GM12878 (cell line): Measurements from ENCODE around the gene FERMT1. TPM values are rescaled to one million over a fixed set of nuclear protein-coding genes. Genes with fewer than 3 reads are reported as not detected.
A peak's percentile ranks its signal among the peaks of the same experiment; 100 is the strongest.

ENCODE experiments used
- ATAC-seq: fragments of 200-7000 bp; cut with Tn5 transposase; 3 replicates; pipeline ENCODE4 v1.9.1; 2020; ENCODE audit warnings: mild to moderate bottlenecking, moderate library complexity
- BruUV-seq: library from RNA; stranded (reverse); fragments of 400-500 nt; replicated peaks from 2 replicates; lab custom pipeline; 2021; lab: Mats Ljungman, UMichigan
- CTCF ChIA-PET: fragments of 300-600 bp; sonication (Branson Sonifier 250); formaldehyde crosslinking; extraction: SDS; loops from one replicate; lab custom pipeline; 2021; ENCODE audit warnings: inconsistent platforms; lab: Yijun Ruan, JAX
- POLR2A ChIA-PET: fragments of 350-600 bp; formaldehyde crosslinking; extraction: SDS; loops from one replicate; lab custom pipeline; 2021; ENCODE audit warnings: inconsistent platforms; lab: Charles Lee
- RAD21 ChIA-PET: fragments of 300-600 bp; sonication (Branson Sonifier 250); formaldehyde crosslinking; loops from one replicate; lab custom pipeline; 2023; ENCODE audit warnings: antibody characterized with exemption; ENCODE audit not compliant: unreplicated experiment; lab: Charles Lee
- SMC1A ChIA-PET: fragments of 300-600 bp; sonication (Branson Sonifier 250); formaldehyde crosslinking; loops from one replicate; lab custom pipeline; 2023; ENCODE audit not compliant: unreplicated experiment, uncharacterized antibody; lab: Charles Lee
- DNase-seq: peaks from one replicate; pipeline ENCODE4 v3.0.0-alpha.2; 2011; ENCODE audit warnings: low read depth, low spot score
- FAIRE-seq: peaks from 3 replicates; lab custom pipeline; 2011; peaks lifted over from hg19 to GRCh38; lab: Jason Lieb, UNC
- H2AFZ ChIP-seq: 2 replicates; pipeline ENCODE4 v1.6.0; 2011; ENCODE audit warnings: low read depth, low read length, control low read depth; ENCODE audit not compliant: control insufficient read depth
- H3K27ac ChIP-seq: 2 replicates; pipeline ENCODE4 v1.5.1; 2011; ENCODE audit warnings: control low read depth; ENCODE audit not compliant: control insufficient read depth, insufficient read depth
- H3K27me3 ChIP-seq, 2 experiments: replicated peaks in 1 of 2; 2 replicates each; pipeline versions ENCODE4 v1.6.0 to v1.6.1; 2011; ENCODE audit warnings: low read length in 1 of 2; ENCODE audit not compliant: control insufficient read depth in 2 of 2, insufficient read depth in 2 of 2
- H3K36me3 ChIP-seq, 2 experiments: 2 replicates each; pipeline ENCODE4 v1.5.1; 2011; ENCODE audit warnings: low read length in 1 of 2; ENCODE audit not compliant: control insufficient read depth in 2 of 2, insufficient read depth in 2 of 2
- H3K4me1 ChIP-seq: 2 replicates; pipeline ENCODE4 v1.6.1; 2011; ENCODE audit warnings: mild to moderate bottlenecking, low read length, moderate library complexity, mixed read lengths; ENCODE audit not compliant: control insufficient read depth, insufficient read depth
- H3K4me2 ChIP-seq: 2 replicates; pipeline ENCODE4 v1.6.0; 2011; ENCODE audit warnings: control low read depth; ENCODE audit not compliant: control insufficient read depth, insufficient read depth
- H3K4me3 ChIP-seq: fragments of 200-600 bp; sonication (generic); 2 replicates; pipeline ENCODE4 v1.5.1; 2016
- H3K79me2 ChIP-seq: 2 replicates; pipeline ENCODE4 v1.6.0; 2011; ENCODE audit warnings: low read length; ENCODE audit not compliant: control insufficient read depth, insufficient read depth
- H3K9ac ChIP-seq: 2 replicates; pipeline ENCODE4 v1.8.0; 2011; ENCODE audit warnings: low read length, control low read depth, mixed read lengths; ENCODE audit not compliant: control insufficient read depth, insufficient read depth
- H3K9me3 ChIP-seq: replicated peaks from 3 replicates; pipeline ENCODE4 v1.5.1; 2011; ENCODE audit warnings: mild to moderate bottlenecking, low read length; ENCODE audit not compliant: control insufficient read depth, insufficient read depth
- H4K20me1 ChIP-seq: 2 replicates; pipeline ENCODE4 v1.6.0; 2011; ENCODE audit not compliant: control insufficient read depth, insufficient read depth
- BACH1 ChIP-seq: fragments of 450-650 bp; IDR thresholded peaks from 2 replicates; pipeline ENCODE4 v1.6.1; 2017; ENCODE audit warnings: mild to moderate bottlenecking, borderline replicate concordance
- BRCA1 ChIP-seq: IDR thresholded peaks from 2 replicates; pipeline ENCODE4 v1.6.1; 2011; ENCODE audit warnings: low read depth, low read length, improper control_type of control experiment
- CBX3 ChIP-seq: fragments of 200-600 bp; sonication (generic); IDR thresholded peaks from 2 replicates; pipeline ENCODE4 v1.6.1; 2016; ENCODE audit warnings: low read depth, borderline replicate concordance
- NBN ChIP-seq: fragments of 450-650 bp; IDR thresholded peaks from 2 replicates; pipeline ENCODE4 v1.6.1; 2016
- SRF ChIP-seq, 2 experiments: IDR thresholded peaks; 2 replicates each; pipeline ENCODE4 v1.6.1; 2011; ENCODE audit warnings: low read depth in 2 of 2, low read length in 2 of 2, mild to moderate bottlenecking in 1 of 2, moderate library complexity in 1 of 2
- YY1 ChIP-seq: IDR thresholded peaks from 2 replicates; pipeline ENCODE4 v1.6.1; 2011; ENCODE audit warnings: low read depth, mild to moderate bottlenecking, low read length
- ZNF207 ChIP-seq: fragments of 450-650 bp; IDR thresholded peaks from 2 replicates; pipeline ENCODE4 v1.6.1; 2014; ENCODE audit warnings: antibody characterized with exemption, mild to moderate bottlenecking, borderline replicate concordance
- WGBS: methylation state at CpG from one replicate; pipeline ENCODE4 v1.1.6; 2016; ENCODE audit warnings: low lambda C conversion rate; ENCODE audit not compliant: insufficient replicate concordance, insufficient coverage; ENCODE audit errors: missing lambda C conversion rate; 5-methylcytosine and 5-hydroxymethylcytosine counted together
- in situ Hi-C: fragments of 300-500 bp; cut with MboI; formaldehyde crosslinking; loops from 9 replicates; pipeline ENCODE4 v1.14.3; 2018; ENCODE audit warnings: mixed read lengths
- intact Hi-C: fragments of 100-400 bp; cut with micrococcal nuclease; formaldehyde crosslinking; loops from one replicate; pipeline ENCODE4 v1.14.2; 2022; ENCODE audit not compliant: unreplicated experiment
- polyA plus RNA-seq, 11 experiments: library from polyadenylated mRNA; depleted of rRNA in 4 of 11; unstranded in 6 of 11; stranded (reverse) in 5 of 11; fragments of >200 nt; fragmentation: Nextera tagmentation in 4 of 11; fragmentation: Illumina TruSeq in 1 of 11; extraction: Ambion mirVana in 4 of 11; extraction: Trizol in 1 of 11; gene quantifications; 1 replicate in 1 of 11; 2 replicates in 10 of 11; pipeline versions ENCODE4 v1.2.1 to v1.2.3, GENCODE V29; 2011 to 2016; ENCODE audit warnings: inconsistent platforms in 2 of 11, missing spikeins in 2 of 11, low read depth in 1 of 11
- total RNA-seq, 4 experiments: library from RNA; depleted of rRNA in 3 of 4; stranded (reverse); fragments of >200 nt in 3 of 4; fragmentation: Illumina TruSeq in 1 of 4; extraction: Trizol in 1 of 4; gene quantifications; 2 replicates each; pipeline versions ENCODE4 v1.2.1 to v1.2.3, GENCODE V29; 2013 to 2021
- TF ChIP-seq, protein P1 (sequence below), 3 experiments: IDR thresholded peaks in 2 of 3; conservative IDR thresholded peaks in 1 of 3; 2 replicates each; pipeline ENCODE4 v1.5.1; 2011; ENCODE audit warnings: low read depth in 3 of 3, low read length in 3 of 3, mild to moderate bottlenecking in 3 of 3, control low read depth in 2 of 3, moderate library complexity in 2 of 3, inconsistent platforms in 1 of 3, mixed read lengths in 1 of 3; ENCODE audit not compliant: control insufficient read depth in 2 of 3, insufficient read depth in 1 of 3; ENCODE audit errors: extremely low read depth in 1 of 3
- TF ChIP-seq, protein P2 (sequence below): fragments of 450-650 bp; IDR thresholded peaks from 2 replicates; pipeline ENCODE4 v1.6.1; 2016; ENCODE audit warnings: mild to moderate bottlenecking
- TF ChIP-seq, protein P3 (sequence below): fragments of 450-650 bp; IDR thresholded peaks from 2 replicates; pipeline ENCODE4 v1.6.1; 2016; ENCODE audit warnings: mild to moderate bottlenecking, moderate library complexity, borderline replicate concordance

FERMT1 gene
- total and polyA plus RNA-seq, 10 of the 15 experiments (the other 5 are each of a cell fraction or from before 2014, with no cell fraction given): 0.04 to 3.1 (median 0.45) TPM

DNA sequence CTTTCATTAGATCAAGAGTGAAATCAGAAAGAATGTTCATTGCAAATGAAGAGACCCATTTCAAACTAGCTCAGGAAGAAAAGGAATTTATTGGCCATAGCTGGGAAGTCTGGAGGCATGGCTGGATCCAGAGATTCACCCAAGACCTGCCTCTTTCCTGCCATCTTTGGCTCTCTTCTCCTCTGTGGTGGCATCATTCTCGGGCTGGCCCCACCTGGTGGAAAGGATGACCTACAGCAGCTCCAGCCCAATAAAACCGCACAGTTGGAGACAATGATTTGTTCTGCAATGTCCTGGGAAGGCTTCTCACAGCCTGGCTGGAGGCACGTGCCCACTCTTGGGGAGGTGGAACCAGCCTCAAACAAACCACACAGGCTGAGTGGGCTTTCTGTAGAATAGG lies 18.1 kb upstream of the FERMT1 start:
- ChIA-PET CTCF (interaction anchor here (1.0 to 2.2 kb wide), 8 partner anchors 9 to 629 kb away, joined by 3 to 10 read pairs (median 5); no protein-coding TSS in a partner anchor), SMC1A (interaction anchor here (1.1 kb wide), 1 partner anchor 66 kb away, joined by 3 read pairs; no protein-coding TSS in a partner anchor), POLR2A (no interaction called here), RAD21 (no interaction called here)
- Histone ChIP-seq H3K79me2 (no peaks in the 10 kb centered on the region), H3K4me2 (no peak overlapping the region), H3K36me3 (no peaks in the 10 kb centered on the region), H3K4me1 (no peaks in the 10 kb centered on the region), H3K4me3 (no peak overlapping the region), H3K9me3 (no peaks in the 10 kb centered on the region), H4K20me1 (no peaks in the 10 kb centered on the region), H3K27ac (no peak overlapping the region), H3K27me3 (no peaks in the 10 kb centered on the region), H2AFZ (peak overlapping the region; percentile 29; the same call in 1 of the 2 replicates), H3K9ac (no peak overlapping the region)
- ATAC-seq: peak; percentile 72
- no TSS peak for BruUV-seq
- TF ChIP-seq, protein P1, sequence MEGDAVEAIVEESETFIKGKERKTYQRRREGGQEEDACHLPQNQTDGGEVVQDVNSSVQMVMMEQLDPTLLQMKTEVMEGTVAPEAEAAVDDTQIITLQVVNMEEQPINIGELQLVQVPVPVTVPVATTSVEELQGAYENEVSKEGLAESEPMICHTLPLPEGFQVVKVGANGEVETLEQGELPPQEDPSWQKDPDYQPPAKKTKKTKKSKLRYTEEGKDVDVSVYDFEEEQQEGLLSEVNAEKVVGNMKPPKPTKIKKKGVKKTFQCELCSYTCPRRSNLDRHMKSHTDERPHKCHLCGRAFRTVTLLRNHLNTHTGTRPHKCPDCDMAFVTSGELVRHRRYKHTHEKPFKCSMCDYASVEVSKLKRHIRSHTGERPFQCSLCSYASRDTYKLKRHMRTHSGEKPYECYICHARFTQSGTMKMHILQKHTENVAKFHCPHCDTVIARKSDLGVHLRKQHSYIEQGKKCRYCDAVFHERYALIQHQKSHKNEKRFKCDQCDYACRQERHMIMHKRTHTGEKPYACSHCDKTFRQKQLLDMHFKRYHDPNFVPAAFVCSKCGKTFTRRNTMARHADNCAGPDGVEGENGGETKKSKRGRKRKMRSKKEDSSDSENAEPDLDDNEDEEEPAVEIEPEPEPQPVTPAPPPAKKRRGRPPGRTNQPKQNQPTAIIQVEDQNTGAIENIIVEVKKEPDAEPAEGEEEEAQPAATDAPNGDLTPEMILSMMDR (IDR thresholded peaks at IDR 0.05 in 2 of 3, conservative IDR thresholded peaks at IDR 0.05 in 1 of 3; ENCODE audit: control insufficient read depth in 2 of 3, extremely low read depth in 1 of 3, insufficient read depth in 1 of 3, low read depth in 3 of 3, low read length in 3 of 3): peak; percentile 10 to 18 (median 10); a peak in 2 of 6 replicates
- TF ChIP-seq YY1 (0 out of 2 replicates have a peak, but pooled peaks have one; percentile 38), SRF (IDR thresholded peaks at IDR 0.05; ENCODE audit: low read depth in 2 of 2, low read length in 2 of 2) (no peak)
- no peak for DNase-seq
- WGBS: 23% methylated on average over 3 of the region's 3 CpGs
- in situ Hi-C loops (loop anchor here (10.0 kb wide), 2 partner anchors 1144 to 1234 kb away; no protein-coding TSS in a partner anchor), intact Hi-C loops (loop anchor here (5.0 kb wide), 2 partner anchors 626 to 1236 kb away; partner anchors contain the start of gene BMP2)
- FAIRE-seq: no peak

DNA sequence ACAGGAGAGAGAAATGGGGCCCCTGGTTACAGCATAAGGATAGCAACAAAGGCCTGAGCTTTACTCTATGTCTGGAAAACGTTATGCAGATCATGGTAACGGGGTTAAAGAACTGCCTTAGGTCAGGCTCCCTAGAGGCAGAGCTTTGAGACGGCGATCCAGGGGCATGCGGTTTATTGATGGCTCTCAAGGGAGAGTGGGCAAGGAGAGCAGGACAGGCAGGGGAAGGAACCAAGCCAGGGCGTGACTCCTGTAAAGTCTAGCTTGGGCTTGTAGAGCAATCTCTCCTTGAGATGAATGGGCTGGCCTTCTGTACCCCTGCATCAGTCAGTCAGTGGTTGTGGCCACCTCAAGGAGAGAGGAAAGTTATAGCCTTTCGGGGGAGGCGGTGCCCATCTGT lies 12.5 kb upstream of the FERMT1 start:
- Histone ChIP-seq H3K27ac (no peak overlapping the region), H3K36me3 (no peaks in the 10 kb centered on the region), H4K20me1 (no peaks in the 10 kb centered on the region), H2AFZ (no peak overlapping the region), H3K4me1 (no peaks in the 10 kb centered on the region), H3K9me3 (no peaks in the 10 kb centered on the region), H3K79me2 (no peaks in the 10 kb centered on the region), H3K27me3 (peaks cover 0 to 2% of the 10 kb centered on the region in 2 experiments; a peak in 1 of 4 replicates), H3K4me3 (no peak overlapping the region), H3K9ac (no peak overlapping the region), H3K4me2 (no peak overlapping the region)
- FAIRE-seq: no peak
- RAD21 ChIA-PET: no interaction called here
- POLR2A ChIA-PET: no interaction called here
- no peak for ATAC-seq
- SMC1A ChIA-PET: no interaction called here
- in situ Hi-C loops (no loop called here), intact Hi-C loops (no loop called here)
- no TSS peak for BruUV-seq
- WGBS: 37% methylated on average over 8 of the region's 8 CpGs
- TF ChIP-seq BRCA1 (no peak), CBX3 (no peak), NBN (no peak), BACH1 (no peak), ZNF207 (no peak)
- TF ChIP-seq, protein P2, sequence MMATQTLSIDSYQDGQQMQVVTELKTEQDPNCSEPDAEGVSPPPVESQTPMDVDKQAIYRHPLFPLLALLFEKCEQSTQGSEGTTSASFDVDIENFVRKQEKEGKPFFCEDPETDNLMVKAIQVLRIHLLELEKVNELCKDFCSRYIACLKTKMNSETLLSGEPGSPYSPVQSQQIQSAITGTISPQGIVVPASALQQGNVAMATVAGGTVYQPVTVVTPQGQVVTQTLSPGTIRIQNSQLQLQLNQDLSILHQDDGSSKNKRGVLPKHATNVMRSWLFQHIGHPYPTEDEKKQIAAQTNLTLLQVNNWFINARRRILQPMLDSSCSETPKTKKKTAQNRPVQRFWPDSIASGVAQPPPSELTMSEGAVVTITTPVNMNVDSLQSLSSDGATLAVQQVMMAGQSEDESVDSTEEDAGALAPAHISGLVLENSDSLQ: no peak
- TF ChIP-seq, protein P3, sequence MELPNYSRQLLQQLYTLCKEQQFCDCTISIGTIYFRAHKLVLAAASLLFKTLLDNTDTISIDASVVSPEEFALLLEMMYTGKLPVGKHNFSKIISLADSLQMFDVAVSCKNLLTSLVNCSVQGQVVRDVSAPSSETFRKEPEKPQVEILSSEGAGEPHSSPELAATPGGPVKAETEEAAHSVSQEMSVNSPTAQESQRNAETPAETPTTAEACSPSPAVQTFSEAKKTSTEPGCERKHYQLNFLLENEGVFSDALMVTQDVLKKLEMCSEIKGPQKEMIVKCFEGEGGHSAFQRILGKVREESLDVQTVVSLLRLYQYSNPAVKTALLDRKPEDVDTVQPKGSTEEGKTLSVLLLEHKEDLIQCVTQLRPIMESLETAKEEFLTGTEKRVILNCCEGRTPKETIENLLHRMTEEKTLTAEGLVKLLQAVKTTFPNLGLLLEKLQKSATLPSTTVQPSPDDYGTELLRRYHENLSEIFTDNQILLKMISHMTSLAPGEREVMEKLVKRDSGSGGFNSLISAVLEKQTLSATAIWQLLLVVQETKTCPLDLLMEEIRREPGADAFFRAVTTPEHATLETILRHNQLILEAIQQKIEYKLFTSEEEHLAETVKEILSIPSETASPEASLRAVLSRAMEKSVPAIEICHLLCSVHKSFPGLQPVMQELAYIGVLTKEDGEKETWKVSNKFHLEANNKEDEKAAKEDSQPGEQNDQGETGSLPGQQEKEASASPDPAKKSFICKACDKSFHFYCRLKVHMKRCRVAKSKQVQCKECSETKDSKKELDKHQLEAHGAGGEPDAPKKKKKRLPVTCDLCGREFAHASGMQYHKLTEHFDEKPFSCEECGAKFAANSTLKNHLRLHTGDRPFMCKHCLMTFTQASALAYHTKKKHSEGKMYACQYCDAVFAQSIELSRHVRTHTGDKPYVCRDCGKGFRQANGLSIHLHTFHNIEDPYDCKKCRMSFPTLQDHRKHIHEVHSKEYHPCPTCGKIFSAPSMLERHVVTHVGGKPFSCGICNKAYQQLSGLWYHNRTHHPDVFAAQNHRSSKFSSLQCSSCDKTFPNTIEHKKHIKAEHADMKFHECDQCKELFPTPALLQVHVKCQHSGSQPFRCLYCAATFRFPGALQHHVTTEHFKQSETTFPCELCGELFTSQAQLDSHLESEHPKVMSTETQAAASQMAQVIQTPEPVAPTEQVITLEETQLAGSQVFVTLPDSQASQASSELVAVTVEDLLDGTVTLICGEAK: no peak
- DNase-seq: no peak
- CTCF ChIA-PET: no interaction called here
